ENCODE measurements around the gene CDH24.
A peak's percentile ranks its signal among the peaks of the same experiment; 100 is the strongest.

Gene CDH24

DNA sequence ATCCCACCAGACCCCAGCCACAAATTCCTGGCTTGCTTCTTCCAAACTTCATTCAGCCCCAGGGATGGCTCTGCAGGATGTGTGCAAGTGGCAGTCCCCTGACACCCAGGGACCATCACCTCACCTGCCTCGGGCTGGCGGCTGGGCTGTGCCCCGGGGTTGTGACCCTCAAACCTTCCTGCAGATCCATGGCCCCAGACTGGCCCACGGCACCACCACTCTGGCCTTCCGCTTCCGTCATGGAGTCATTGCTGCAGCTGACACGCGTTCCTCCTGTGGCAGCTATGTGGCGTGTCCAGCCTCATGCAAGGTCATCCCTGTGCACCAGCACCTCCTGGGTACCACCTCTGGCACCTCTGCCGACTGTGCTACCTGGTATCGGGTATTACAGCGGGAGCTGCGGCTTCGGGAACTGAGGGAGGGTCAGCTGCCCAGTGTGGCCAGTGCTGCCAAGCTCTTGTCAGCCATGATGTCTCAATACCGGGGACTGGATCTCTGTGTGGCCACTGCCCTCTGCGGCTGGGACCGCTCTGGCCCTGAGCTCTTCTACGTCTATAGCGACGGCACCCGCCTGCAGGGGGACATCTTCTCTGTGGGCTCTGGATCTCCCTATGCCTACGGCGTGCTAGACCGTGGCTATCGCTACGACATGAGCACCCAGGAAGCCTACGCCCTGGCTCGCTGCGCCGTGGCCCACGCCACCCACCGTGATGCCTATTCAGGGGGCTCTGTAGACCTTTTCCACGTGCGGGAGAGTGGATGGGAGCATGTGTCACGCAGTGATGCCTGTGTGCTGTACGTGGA lies 15.0 kb downstream of the CDH24 start, which contains the start of gene PSMB11:
Gene PSMB11, plus strand, starts transcription at position 51 of the 804 bp plus-strand sequence. Its CDS starts 14 bp downstream, at position 65.
- TF ChIP-seq, protein P1, sequence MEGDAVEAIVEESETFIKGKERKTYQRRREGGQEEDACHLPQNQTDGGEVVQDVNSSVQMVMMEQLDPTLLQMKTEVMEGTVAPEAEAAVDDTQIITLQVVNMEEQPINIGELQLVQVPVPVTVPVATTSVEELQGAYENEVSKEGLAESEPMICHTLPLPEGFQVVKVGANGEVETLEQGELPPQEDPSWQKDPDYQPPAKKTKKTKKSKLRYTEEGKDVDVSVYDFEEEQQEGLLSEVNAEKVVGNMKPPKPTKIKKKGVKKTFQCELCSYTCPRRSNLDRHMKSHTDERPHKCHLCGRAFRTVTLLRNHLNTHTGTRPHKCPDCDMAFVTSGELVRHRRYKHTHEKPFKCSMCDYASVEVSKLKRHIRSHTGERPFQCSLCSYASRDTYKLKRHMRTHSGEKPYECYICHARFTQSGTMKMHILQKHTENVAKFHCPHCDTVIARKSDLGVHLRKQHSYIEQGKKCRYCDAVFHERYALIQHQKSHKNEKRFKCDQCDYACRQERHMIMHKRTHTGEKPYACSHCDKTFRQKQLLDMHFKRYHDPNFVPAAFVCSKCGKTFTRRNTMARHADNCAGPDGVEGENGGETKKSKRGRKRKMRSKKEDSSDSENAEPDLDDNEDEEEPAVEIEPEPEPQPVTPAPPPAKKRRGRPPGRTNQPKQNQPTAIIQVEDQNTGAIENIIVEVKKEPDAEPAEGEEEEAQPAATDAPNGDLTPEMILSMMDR (IDR thresholded peaks at IDR 0.05; ENCODE audit: insufficient read depth, low read depth, low read length, missing control alignments) = no peak
- DNase-seq (ENCODE audit: low read depth) = no peak
- no peak within 1 kb of the TSS for H3K4me3 ChIP-seq (ENCODE audit: low read length)

DNA sequence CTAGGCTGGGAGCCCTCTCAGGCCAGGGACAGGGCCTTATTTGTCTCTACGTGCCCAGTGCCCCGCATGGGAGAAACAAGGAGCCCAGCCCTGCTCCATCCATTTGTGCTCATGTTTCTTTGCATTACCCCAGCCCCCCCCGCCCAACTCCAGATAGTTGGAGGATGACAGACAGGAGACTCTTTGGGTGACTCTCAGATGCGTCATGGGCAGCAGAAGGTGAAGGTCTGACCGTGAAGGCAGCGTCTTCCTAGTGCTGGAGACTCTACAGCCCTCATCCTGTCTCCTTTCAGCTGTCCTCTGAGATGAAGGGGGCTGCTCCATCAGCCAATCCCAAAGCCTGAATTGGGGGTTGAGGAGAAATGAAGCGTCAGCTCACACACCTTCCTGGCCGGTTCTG lies 15.6 kb downstream of the CDH24 start:
- DNase-seq (ENCODE audit: low read depth) = peak; percentile 63
- H3K4me3 ChIP-seq (ENCODE audit: low read length) = no peak overlapping the region
- TF ChIP-seq, protein P1 (IDR thresholded peaks at IDR 0.05; ENCODE audit: insufficient read depth, low read depth, low read length, missing control alignments) = no peak

DNA sequence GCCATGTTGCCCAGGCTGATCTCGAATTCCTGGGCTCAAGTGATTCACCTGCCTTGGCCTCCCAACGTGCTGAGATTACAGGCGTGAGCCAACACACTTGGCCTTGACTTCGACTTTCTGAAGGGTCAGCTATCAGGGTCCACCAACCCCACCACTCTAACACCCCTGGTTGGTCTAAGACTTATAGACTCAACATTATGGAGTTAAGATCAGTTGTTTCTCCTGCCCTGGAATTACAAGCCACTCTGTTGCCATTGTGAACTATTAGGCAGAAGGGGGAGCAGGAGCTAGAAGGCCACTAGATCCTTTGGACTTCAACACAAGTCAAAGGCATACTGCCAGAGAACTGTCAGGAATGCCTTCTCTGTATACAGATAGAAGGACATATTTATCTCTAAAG lies 17.2 kb downstream of the CDH24 start:
- no peak overlapping the region for H3K4me3 ChIP-seq (ENCODE audit: low read length)
- TF ChIP-seq, protein P1 (IDR thresholded peaks at IDR 0.05; ENCODE audit: insufficient read depth, low read depth, low read length, missing control alignments) = no peak
- no peak for DNase-seq (ENCODE audit: low read depth)

DNA sequence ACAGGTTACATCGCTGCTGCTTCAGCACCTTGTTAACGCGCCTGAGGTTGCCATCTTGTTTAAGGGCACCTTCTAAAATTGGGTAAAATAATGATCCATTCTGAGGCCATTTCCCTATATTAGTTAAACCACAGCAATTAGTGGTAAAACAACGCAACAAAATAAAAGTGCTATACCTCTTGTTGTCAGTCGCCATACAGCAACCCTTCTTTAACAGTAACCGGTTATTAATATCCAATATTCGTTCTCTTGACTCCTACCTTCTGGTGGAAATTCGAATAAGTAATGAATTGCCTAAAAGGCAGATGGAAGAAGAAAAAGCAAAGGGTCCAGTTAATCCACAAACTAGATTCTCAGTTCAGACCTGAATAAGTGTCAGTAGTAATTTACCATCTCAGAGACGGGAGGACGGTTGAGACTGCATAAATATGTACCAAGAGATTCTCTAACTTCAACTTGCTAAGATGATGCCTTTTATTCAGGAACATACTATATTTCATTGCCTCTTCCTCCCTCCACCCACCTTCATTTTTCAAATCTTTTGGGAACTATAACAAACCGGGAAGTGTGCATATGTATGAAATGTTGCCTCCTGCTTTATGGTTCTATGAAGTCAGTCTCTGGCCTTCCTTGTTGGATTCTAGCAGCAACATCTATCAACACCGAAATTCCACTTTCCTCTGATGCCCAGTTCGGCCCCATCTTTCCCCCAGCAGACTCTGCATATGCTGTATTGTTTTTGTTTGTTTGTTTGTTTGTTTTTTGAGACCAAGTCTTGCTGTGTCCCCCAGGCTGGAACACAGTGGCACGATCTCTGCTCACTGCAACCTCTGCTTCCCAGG lies 21.8 kb downstream of the CDH24 start:
- peak overlapping the region; percentile 95 for H3K4me3 ChIP-seq (ENCODE audit: low read length)
- TF ChIP-seq, protein P1 (IDR thresholded peaks at IDR 0.05; ENCODE audit: insufficient read depth, low read depth, low read length, missing control alignments) = no peak
- DNase-seq (ENCODE audit: low read depth) = no peak

DNA sequence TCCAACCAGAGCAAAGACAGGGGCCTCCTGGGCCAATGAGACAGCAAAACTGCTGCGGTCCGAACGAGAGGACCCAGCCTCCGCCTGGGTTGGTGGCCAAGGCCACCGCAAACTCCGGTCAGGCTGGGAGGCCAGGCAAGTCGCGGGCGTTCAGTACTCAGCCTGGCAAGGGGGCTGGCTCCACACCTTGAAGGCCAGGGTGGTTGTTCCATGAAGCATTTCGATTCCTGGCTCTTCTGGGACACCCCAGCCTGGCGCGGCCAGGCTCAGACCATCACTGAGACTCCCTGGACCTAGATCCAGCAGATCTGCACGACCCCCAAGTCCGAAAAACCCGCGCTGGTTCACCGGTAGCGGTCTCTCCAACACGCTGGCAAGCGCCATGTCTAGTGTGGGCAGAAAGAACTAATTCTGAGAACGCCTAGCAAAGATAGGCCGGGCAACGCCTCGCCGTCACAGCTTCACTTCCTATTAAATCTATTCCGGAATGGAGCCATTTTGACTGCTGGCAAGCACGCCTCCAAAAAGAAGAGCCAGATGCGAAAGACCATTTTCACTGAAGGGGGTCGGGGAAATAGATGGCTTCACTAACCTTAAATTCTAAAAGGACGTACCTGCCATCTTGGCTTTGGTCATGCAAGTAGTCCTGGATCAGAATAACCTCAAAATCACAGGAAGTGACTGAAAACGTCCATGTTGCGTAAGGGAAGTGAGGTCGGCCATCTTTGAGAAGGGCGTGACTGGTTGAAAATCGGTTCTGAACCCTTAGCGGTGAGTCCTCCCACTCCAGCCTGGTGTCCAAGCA lies 22.6 kb downstream of the CDH24 start, which contains the start of gene PSMB5:
Gene PSMB5, minus strand, starts transcription at position 403 of the 805 bp plus-strand sequence. Its CDS starts 19 bp downstream, at position 384.
- peak within 1 kb of the TSS; percentile 95 for H3K4me3 ChIP-seq (ENCODE audit: low read length)
- TF ChIP-seq, protein P1 (IDR thresholded peaks at IDR 0.05; ENCODE audit: insufficient read depth, low read depth, low read length, missing control alignments) = peak; percentile 13
- DNase-seq (ENCODE audit: low read depth) = peak; percentile 98

DNA sequence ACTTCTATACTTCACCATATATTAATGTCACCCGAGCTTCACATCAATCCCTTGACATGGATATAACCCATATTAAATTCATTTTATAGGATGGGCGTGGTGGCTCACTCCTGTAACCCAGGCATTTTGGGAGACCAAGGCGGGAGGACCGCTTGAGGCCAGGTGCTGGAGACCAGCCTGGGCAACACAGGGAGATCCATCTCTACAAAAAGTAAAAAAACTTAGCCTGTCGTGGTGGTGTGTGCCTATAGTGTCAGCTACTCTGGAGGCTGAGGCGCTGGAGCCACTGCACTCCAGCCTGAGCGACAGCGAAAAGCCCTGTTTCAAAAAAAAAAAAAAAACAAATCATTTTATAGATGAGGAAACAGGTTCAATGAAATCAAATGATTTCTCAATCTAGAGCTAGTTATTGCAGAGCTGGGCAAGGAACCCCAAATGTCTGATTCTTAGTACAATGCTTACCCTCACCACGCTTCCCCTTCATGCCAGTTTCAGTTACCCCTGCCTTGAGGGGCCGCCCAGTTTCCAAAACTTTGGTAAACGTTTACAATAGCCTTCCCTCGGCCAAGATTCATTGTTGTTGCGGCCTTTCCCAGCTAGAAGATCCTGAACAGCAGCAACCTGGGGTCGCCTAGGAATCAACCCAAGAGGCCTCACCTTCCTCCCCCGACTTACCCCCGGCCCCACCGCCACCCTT lies 23.4 kb downstream of the CDH24 start:
- TF ChIP-seq, protein P1 (IDR thresholded peaks at IDR 0.05; ENCODE audit: insufficient read depth, low read depth, low read length, missing control alignments) = no peak
- peak overlapping the region; percentile 95 for H3K4me3 ChIP-seq (ENCODE audit: low read length)
- DNase-seq (ENCODE audit: low read depth) = no peak
